HG02973 (cell line): ENCODE data around the gene FFAR1.
"Not testable (repeated sequence)": the region's sequence is repeated elsewhere in the genome, so short reads cannot be mapped to it uniquely, and the experiment has no call there.

Experiments
- ATAC-seq: cut with Tn5 transposase; IDR thresholded peaks from one replicate; pipeline ENCODE4 v1.9.1; 2021; ENCODE audit warnings: moderate library complexity; ENCODE audit not compliant: unreplicated experiment

The FFAR1 gene

DNA sequence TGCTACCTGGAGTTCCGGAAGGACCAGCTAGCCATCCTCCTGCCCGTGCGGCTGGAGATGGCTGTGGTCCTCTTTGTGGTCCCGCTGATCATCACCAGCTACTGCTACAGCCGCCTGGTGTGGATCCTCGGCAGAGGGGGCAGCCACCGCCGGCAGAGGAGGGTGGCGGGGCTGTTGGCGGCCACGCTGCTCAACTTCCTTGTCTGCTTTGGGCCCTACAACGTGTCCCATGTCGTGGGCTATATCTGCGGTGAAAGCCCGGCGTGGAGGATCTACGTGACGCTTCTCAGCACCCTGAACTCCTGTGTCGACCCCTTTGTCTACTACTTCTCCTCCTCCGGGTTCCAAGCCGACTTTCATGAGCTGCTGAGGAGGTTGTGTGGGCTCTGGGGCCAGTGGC, 11.7 kb downstream of the FFAR1 start:
- not testable (repeated sequence) for ATAC-seq

DNA sequence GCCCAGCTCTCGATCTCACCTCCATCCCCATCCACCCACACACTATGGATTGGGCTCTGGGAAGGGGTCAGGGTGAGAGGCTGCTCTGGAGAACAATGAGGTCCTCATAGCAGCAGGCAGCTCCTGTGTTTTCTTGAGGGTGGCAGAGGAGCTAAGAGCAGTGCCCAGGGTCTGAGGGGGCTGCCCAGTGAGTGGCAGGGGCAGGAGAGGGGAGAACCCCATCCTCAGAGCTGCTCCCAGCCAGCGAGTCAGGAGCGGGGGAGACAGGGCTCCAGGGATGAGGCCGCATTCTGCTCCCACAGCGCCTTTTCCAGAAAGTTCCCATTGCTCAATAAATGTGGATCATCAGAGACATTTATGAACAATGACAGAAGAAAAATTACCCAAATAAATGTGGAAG, 12.4 kb downstream of the FFAR1 start:
- not testable (repeated sequence) for ATAC-seq

DNA sequence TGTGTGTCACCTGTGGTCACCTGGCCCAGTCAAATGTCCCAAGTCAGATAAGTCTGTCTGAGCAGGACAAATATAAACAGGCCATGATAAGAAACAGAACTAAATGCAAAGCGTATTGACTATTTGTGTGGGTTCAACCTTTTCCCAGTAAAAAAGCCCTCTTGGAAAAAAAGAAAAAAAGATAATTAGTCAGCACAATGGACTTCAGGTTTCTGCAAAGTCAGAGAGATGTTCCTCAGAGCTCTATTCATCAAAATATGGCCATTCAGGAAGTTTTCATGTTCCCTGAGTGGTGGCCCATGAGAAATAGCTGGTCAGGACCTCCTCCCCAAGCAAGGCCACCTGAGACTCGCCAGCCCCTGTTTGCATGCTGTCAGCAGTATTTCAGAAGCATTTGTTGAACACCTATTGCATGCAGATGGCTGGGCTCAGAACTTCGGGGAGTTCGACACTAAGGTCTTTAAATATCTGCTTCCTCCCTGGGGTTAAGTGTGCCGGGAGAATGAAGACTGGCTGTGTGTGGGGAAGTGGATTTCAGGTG, 13.2 kb downstream of the FFAR1 start:
- ATAC-seq = no peak

DNA sequence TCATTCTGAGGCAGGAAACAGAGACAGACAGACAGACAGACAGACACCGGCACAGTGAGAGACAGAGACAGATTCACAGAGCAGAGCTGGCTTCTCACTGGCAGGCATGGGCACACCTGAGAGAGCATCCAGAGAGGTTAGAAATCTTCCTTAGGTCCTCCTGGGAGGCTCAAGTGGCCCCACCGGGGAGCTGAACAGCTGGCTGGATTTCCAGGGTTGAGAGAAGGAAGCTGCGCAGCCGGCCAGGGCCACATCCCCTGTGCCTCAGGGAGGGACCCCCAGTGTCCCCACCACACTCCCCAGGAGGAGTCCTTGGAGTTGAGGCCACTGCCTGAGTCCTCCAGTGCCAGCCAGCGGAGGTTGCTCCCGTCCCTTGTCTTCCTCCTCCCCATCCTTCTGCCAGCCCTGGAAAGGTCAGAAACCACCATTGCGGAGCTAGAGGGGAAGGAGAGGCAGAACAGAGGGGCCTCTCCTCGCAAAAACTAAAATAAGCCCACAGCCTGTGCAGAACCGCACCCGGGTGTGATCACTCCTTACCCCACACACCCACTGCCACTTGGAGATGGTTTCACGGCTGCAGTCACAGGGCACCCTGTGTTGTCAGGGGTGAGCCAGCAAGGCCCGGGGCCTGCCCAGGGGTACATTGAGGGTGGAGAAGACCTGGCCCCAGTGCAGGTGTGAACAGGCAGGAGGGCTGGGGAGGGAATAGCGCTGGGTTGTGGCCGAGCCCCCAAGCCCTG, 14.7 kb downstream of the FFAR1 start:
- ATAC-seq = no peak

DNA sequence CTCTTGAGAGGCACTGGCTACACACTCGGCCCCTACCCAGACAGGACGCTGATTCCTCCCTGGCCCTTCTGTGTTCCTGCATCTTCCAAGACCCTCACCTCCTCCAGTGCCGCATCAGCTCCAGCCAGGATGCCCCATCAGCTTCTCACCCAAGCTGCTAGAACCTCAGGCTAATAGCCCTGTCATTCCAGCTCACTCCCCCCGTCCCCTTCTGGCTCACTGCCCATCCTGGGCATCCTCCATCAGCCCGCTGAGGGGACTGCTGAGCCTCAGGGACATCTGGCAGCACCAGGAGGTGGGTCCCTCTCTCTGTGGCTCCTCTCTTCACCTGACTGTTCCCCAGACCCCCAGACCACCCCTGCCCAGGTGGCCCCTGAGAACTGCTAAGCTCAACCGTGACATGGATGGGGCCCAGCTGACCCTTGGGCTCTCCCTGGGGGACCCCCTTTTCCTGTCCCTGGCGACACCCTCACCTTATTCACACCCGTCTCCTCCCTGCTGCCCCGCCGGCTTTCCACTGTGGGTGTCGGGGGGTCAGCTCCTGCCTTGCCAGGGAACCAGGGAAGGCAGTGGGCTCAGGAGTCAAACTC, 15.4 kb downstream of the FFAR1 start:
- no peak for ATAC-seq

DNA sequence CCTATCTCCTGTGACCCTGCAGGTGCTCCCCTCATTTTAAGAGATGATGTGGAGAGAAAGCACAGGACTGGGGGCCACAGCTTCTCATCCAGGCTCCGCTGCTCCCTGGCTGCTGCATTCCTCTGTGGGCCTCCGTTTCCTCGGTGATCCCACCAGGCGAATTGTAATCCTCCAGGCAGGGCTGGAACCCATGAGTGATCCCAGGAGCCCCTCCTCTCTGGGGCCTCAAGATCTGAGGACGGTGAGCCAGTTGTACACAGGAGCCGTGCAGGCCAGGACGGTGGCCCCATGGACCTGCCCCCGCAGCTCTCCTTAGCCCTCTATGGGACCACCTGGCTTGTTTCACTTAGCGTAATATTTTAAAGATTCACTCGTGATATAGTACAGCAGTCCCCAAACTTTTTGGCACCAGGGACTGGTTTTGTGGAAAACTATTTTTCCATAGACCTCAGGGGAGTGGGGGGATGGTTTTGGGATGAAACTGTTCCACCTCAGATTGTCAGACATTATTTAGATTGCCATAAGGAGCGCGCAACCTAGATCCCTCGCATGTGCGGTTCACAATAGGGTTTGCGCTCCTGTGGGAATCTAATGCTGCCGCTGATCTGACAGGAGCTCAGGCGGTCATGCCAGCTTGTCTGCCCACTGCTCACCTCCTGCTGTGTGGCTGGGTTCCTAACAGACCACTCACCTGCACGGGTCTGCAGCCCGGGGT, 16.2 kb downstream of the FFAR1 start:
- ATAC-seq = no peak

DNA sequence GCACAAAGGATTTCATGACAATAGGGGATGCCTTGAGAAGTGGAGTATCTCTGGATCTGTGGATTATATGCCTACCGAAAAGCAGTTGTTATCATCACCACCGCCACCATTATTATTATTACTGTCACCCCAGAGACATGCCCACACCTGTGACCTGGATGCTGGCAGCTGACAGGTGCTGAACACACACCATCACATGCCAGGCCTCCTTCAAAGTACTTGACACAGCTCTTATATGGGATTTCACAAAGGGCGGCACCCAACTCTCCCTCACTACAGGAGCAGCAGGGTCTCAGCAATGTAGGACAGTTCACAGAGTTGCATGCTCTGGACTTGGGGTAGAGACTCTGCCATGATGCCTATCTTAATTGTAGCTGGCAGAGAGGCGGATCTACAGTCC, 17.6 kb downstream of the FFAR1 start:
- no peak for ATAC-seq

DNA sequence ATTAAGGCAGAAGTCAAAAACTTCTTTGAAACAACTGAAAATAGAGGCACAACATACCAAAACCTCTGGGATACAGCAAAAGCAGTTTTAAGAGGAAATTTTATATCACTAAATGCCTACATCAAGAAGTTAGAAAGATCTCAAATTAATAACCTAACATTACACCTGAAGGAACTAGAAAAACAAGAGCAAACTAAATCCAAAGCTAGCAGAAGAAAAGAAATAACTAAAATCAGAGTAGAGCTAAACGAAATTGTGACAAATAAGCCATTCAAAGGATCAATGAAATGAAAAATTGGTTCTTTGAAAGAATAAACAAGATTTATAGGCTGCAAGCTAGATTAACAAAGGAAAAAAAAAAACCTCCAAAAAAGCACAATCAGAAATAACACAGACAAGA, 20.7 kb downstream of the FFAR1 start:
- no peak for ATAC-seq

DNA sequence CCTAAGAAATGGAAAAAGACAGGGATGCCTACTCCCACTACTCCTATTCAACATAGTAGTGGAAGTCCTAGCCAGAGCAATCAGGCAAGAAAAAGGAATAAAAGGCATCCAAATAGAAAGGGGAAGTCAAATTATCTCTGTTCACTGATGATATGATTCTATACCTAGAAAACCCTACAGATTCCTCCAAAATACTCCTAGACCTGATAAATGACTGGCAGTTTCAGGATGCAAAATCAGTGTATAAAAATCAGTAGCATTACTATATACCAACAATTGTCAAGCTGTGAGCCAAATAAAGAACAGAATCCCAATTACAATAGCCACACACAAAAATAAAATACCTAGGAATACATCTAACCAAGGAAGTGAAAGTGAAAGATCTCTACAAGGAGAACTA, 21.8 kb downstream of the FFAR1 start:
- ATAC-seq = no peak

DNA sequence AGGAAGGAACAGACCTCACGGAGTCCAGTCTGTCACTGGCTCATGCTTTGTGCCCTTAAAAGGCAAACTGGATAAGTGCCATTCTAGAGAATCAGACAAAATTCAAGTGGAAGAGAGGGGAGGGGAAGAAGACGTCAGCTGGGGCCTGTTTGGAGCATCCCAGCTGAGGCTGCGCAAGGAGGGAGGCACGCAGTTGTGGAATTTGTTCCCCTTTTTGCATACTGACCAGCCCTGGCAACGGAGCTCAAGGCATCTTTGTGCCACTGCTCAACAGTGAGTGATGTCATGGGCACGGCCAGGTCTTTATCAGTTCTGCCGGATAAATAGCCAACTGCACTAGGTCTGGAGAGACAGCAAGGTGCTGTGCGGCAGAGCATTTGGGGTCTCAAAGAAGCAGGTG, 23.0 kb downstream of the FFAR1 start, which contains the start of gene GPR42:
TSS of gene GPR42 (plus strand) at position 347 of the 400 bp plus-strand sequence. CDS start 292 bp downstream, outside the sequence.
- no peak for ATAC-seq

DNA sequence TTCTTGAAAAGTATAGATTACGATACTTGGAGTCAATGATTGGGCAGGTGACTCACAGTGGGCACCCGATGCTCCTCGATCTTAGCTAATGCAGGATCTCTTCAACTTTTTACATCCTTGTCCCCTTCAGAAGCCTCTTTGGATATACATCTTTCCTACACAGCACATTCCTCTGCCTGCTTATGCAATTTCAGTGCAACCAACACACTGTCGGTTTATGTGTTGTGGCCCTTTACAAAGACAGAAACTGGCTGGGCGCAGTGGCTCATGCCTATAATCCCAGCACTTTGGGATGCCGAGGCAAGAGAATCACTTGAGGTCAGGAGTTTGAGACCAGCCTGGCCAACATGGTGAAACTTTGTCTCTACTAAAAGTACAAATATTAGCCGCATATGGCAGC, 25.8 kb downstream of the FFAR1 start:
- ATAC-seq = no peak

DNA sequence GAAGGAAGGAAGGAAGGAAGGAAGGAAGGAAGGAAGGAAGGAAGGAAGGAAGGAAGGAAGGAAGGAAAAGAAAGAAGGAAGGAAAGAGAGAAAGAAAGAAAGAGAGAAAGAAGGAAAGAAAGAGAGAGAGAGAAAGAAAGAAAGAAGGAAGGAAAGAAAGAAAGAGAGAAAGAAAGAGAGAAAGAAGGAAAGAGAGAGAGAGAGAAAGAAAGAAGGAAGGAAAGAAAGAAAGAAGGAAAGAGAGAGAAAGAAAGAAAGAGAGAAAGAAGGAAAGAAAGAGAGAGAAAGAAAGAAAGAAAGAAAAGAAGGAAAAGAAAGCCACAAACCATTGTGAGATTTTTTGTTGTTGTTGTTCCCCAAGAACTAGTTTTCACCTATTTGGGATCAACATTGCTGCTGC, 26.3 kb downstream of the FFAR1 start:
- not testable (repeated sequence) for ATAC-seq

DNA sequence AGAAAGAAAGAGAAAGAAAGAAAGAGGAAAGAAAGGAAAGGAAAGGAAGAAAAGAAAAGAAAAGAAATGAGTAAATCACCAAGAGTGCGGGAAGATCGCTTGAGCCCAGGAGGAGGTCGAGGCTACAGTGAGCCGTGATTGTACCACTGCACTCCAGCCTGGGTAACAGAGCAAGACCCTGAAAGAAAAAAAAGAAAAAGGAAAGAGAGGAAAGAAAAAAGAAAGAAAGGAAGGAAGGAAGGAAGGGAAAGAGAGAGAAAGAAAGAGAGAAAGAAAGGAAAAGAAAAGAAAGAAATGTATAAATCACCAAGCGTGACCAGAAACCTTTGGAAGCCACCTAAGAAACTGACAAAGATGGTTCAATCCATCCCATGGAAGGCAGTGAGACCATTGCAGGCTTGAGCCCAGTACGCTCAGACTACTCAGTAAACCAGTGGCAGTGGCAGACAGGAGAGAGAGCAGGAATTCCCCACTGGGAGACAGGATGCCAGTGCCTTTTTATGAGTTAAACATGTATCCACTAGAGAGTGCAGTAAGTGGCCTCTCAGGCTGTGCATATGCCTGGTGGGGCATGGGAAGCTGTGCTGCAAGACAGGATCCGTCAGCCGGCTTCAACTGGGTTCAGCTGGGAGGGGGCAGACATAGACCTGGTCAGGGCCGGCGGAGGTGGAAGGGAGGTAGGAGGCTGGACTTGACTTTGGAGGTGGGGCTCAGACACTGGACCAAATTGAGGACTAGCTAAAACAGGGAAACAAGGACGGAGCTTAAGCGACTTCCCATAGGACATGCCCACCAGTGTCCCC, 28.0 kb downstream of the FFAR1 start:
- ATAC-seq = no peak

DNA sequence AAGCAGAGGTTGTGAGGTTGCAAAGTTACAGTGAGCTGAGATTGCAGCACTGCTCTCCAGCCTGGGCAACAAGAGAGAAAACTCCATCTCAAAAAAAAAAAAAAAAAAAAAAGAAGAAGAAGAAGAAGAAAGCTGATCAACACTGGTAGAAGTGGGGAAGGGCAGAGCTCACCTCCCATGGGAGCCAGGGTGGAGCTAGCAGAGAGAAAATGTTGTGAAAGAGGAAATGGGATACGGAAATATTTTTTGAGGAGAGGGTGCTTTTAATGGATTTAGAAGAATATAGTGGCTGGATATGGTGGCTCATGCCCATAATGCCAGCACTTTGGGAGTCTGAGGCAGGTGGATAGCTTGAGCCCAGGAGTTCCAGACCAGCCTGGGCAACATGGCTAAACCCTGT, 30.0 kb downstream of the FFAR1 start:
- no peak for ATAC-seq

DNA sequence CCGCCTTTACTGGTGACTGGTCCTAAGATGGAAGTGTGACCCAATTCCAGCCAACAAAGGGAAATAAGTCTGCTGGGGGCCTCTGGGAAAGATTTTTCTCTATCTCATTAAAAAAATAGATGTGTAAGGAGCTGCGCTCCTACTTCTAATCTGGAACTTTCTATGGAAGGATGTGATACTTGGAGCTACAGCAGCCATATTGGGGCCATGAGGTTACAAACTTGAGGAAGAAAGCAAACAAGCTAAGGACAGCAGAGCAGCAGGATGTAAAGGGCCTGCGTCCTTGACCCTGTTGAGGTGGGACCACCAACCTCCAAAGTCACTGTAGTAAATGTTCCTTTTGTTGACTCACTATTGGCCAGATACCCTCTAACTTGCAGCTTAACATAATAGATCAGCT, 30.7 kb downstream of the FFAR1 start:
- ATAC-seq = no peak

DNA sequence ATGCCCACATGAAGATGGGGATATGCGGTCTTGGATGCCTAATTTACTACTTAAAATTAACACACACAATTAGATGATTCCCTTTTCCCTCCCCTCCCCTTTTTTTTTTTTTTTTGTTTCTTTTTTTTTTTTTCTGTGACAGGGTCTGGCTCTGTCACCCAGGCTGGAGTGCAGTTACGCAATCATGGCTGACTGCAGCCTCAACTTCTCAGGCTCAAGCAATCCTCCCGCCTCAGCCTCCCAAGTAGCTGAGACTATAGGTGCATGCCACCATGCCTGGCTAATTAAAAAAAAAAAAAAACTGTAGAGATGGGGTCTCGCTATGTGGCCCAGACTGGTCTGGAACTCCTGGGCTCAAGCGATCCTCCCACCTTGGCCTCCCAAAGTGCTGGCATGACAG, 31.8 kb downstream of the FFAR1 start:
- ATAC-seq = not testable (repeated sequence)

DNA sequence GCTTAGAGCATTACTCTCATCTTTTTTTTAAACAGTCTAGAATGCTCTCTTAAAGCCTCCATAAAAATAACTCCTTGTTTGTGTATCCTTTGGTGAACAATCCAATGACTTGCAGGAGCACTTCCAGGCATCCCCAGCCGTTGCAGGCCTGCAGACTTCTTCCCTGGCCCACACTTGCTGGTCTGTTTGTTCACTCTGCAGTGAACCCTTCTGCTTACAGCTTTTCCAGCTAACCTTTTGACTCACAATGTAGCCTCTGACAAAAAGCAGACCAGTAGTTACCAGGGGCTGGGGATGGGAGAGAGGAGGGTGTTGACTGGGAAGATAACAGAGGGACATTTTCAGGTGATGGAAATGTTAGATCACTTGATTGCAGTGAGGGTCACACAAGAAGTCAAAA, 32.3 kb downstream of the FFAR1 start:
- ATAC-seq = no peak

DNA sequence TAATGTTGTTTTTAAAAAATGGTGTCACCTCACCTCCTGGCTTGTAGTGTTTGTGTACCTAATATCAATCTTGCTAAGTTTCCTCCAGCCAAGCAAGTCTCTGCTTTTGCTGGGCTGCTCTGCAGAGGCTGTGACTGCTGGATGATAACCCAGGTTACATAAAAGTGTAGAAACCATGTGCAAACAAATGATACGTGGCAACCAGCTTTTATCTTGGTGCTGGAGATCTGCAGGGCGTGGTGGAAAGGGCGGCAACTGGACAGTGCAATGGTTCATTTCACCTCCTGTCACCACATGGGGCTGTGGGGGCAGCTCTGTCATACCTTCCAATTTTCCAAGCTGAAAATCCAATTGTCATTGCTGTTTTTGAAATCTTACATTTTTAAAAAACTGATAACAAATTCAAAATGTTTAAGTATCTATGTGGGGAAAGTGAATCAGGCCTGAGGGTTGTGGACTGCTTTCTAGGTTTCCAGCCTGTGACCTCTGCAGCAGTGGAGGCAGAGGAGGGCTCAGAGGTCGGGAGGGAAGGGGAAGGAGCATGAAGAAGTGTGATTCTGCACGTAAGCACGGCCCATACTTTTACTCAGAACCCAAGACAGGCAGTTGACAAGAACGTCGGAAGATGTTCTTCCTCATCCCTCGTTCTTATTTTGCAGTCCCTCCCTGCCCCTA, 32.9 kb downstream of the FFAR1 start:
- no peak for ATAC-seq

DNA sequence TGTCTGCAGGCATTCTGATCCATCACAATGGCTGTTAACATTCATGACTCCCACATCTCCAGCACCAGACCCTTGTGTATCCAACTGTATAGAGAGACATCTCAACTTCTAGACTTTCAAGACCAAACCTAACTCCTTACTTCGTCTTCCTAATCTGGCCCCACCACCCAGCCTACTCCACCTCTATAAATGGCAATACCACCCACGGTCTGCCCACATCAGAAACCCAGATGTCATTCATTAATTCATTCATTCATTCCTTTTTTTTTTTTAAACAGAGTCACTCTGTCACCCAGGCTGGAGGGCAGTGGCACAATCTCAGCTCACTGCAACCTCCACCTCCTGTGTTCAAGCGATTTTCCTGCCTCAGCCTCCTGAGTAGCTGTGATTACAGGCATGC, 33.6 kb downstream of the FFAR1 start:
- no peak for ATAC-seq

DNA sequence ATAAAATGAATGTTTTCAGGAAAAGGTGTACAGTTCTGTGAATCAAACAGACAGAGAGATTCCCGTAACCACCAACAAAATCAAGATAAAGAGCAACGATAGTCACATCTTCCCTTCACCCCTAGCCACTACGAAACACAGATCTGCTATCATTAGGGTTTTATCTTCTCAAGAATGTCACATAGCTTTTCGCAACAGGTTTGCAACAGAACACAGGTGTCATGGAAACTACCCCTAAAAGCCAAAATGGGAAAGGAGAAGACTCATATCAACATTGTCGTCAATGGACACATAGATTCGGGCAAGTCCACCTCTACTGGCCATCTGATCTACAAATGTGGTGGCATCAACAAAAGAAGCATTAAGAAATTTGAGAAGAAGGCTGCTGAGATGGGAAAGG, 34.2 kb downstream of the FFAR1 start:
- no peak for ATAC-seq
